HG03469 (cell line): ENCODE measurements around the gene ADTRP.

Experiments used
- ATAC-seq: cut with Tn5 transposase; IDR thresholded peaks from one replicate; pipeline ENCODE4 v1.9.1; 2021; ENCODE audit warnings: mild to moderate bottlenecking, moderate library complexity, moderate number of reproducible peaks; ENCODE audit not compliant: unreplicated experiment

Gene ADTRP

DNA sequence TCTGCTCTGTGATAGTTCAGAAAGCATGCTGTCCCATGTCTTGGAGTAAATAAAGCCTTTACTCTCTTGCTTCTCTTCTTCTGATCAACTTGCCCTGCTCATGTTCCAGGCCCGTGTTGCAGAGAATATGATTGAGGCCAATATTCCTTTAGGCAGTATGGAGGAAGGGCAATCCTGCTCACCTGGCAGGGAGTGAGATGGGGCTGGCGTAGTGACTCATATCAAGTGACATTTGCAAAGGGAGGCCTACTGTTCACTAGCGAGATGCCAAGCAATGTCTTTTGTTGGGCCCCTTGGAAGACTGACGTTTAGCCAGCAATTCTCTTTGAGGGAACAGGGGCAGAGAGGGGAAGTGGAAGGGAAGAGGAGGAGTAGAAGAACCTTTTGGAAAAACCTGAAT, 19.7 kb downstream of the ADTRP start:
- no peak for ATAC-seq

DNA sequence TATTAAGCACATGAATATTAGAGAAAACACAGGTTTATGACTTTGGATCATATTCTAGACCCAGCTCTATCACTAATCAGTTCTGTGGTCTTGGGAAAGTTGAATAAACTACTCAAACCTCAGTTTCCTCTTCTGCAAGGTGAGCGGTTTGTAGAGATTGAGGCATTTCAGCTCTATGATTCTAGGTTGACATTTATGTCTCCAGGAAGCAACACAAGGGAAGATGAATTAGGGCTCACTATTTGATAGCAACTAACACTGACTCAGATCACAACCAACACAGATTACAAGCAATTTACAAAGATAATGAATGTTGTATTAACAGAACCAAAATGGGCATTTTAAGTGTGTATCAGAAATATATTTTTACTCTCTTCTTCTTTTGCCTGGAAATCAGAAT, 21.9 kb downstream of the ADTRP start:
- no peak for ATAC-seq

DNA sequence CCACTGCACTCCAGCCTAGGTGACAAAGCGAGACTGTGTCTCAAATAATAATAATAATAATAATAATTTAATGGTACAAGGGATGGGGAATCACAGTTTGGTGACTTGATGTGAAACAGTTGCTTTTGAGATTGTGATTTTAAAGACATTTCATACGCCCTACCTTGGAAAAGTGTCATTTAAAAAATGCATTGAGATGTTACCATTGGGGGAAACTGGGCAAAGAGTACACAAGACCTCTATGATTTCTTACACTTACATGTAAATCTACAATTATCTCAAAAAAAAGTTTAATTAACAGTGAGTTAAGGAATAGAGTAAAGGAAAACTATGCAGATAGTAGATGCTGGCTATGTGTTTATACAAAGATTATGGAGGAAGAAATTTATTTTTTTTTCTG, 22.3 kb downstream of the ADTRP start:
- no peak for ATAC-seq

DNA sequence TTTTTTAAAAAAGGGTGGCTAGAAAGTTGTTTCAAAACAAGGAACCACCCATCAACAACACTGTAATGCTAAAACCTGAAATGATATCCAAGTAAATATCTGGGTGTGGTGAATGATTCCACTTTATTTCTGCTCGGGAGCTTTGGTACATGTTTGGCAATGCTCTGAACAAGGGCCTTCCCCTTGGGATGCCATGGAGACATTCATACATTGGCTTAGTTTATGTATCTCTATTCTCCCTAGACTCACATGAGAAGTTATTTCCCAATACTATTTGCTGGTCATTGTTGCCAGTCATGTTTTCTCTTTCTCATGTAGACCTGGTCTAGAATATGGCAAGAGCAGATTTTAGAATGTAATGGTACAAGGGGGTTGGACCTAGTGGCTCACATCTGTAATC, 22.9 kb downstream of the ADTRP start:
- ATAC-seq: no peak

DNA sequence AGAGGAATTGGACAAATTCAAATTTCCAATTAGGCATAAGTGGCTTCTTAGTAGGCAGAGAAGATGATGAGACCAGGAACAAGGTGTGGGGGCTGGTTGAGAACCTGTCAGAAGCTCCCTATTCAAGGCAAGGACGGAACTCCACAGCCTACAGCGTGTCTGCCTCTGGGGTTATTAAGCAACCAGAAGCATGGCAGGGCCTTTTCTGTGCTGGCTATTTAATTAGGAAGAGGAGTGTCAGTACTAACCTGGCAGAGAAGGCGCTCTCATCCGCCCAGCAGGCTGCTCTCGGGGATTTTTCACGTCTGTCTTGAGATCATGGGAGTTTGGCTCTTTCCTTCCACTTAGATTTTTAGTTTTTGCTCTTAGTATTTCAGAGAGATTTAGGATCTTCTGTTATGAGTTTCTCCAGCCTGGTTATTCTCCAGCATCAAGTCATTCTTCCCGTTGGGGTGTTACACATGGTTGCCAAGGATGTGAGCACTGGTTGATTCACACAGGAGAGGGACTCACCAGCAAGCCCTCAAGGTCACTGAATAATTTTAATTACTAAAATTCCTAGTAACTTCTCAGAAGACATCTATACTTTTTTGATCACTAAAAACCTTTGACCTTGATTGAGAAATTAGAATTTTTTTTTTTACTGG, 23.9 kb downstream of the ADTRP start:
- no peak for ATAC-seq

DNA sequence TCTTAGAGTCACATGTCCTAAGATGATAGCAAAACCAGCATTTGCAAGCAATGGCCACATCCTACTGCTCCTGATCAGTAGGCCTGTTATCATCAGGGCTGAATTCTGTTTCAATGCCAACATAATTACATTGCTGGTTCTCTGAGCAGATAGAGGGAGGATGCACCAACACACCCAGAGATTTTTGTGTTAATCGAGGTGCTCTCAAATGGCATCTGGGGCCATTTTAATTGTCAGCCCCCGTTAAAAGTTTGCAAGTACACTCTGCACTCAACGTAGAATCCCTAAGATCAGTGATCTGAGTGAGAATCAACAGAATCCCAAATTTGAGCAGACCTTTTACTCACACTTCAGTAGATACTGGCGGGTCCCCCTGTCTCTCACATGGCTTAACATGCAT, 24.8 kb downstream of the ADTRP start:
- no peak for ATAC-seq

DNA sequence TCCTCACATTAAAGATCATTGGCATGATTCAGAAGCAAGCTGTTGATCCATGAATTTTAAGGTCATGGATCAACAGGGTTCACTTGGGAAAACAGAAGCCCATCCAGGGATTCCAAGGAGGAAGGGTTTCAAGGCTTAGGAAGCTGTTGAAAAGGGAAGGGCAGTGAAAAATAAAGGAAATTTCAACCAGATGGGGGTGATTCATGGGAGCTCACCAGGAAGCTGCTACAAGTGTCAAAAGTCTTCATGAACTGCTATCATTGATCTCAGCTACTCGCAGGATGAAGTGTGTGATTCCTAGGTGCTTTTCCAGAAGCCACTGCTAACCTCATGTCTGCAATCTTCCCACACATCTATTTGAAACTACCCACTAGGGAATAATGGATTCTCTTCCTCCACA, 26.2 kb downstream of the ADTRP start:
- no peak for ATAC-seq

DNA sequence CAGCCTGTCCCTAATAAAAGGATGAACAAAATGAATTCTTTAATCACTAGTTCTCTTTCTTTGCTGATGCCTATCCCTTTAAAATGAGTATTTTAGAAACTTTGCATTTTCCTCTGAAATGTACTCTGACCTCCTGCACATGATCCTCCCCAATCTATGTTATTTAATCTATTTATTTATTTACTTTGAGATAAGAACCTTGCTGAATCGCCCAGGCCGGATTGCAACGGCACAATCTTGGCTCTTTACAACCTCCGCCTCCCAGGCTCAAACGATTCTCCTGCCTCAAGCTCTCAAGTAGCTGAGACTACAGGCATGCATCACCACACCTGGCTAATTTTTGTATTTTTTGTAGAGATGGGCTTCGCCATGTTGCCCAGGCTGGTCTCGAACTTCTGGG, 27.9 kb downstream of the ADTRP start:
- no peak for ATAC-seq

DNA sequence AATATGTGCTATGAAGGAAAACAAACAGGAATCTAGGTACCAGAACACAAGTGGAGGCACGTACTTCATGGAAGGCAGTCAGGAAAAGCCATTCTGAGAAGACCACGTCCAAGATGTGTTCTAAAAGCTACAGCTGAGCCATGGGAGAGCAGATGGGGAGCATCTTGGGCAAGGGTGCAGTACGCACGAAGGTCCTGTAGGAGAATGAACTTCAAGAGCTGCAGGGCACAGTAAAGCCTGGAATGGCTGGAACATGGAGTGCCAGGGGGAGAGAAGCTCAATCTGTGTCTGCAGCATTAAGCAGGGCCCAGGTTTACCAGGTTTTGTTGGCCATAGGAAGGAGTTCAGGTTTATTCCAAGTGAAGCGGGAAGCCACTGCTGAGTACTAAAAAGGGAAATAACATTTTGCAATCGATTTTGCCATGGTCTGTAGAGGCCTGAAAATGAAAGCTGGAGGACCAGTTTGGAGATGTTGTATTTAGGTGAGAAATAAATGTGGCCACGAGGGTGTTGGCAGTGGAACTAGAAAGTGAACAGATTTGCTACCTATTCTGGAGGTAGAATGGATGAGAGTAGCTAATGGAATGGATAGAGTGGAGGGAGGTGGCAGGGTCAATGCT, 29.9 kb downstream of the ADTRP start:
- ATAC-seq: no peak

DNA sequence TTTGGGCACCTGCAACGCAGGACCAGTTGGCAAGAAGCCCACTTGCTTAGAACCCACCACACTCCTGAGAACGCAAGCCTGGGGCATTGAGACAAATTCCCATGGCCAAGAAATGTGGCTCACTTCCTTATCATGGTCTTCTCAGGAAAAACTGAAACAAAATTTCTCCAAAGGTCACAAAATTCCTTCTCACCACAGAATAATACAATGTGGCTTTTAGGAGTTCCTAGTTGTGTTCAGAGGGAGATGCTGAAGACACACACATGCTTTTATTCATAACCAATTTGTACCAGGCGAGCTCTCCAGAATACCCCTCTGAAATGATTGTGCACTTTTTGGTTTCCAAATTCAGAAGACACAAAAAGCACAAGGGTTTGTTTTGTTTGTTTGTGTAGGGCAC, 31.6 kb downstream of the ADTRP start:
- ATAC-seq: no peak

DNA sequence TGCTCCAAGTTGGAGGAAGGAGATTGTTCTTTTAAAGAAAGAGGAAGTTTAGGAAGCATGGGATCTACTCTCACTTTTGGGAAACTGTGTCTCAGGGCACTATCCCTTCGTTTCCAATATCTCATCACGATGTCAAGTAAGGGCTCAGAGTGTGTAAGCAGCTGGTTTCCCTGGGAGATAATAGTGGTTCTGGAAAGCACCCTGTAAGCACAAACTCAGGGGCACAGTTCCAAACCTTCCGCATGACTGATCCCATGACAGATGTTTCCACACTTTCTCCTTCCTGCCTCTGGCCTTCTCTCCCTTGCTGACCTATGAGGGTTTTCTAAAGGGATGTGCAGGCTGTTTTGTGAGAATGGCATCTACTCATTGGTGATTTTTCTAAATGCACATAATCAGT, 33.9 kb downstream of the ADTRP start:
- no peak for ATAC-seq

DNA sequence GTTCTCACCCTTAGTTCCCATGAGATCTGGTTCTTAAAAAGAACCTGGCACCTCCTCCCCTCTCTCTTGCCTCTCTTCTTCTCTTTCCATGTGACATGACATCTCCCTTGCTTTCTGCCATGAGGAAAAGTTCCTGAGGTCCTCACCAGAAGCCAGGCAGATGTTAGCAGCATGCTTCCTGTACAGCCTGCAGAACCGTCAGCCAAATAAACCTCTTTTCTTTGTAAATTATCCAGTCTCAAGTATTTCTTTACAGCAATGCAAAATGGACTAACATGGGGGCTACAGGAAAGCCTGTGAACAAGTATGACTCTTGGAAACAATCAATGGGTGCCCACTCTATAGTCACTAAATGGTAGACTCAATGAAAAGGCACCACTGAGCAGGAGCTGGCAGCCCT, 34.5 kb downstream of the ADTRP start:
- ATAC-seq: no peak

DNA sequence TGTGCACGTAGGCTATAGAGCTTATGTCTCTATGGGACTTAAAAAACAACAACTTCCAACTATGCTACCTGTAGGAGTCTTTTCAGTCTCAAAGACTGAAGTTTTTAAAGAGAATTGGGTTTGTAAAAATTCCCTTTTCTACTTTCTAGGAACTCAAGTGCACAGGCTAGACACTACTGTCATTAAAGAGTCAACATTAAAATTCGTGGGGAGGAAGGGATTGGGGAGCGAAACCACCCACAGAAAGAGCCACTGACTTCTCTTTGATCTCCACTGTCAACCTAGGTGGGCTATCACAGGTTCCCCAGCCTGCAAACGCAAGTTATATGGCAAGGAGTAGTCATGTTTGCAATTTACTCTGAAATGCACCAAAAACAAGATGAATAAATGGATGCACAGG, 37.7 kb downstream of the ADTRP start:
- ATAC-seq: no peak

DNA sequence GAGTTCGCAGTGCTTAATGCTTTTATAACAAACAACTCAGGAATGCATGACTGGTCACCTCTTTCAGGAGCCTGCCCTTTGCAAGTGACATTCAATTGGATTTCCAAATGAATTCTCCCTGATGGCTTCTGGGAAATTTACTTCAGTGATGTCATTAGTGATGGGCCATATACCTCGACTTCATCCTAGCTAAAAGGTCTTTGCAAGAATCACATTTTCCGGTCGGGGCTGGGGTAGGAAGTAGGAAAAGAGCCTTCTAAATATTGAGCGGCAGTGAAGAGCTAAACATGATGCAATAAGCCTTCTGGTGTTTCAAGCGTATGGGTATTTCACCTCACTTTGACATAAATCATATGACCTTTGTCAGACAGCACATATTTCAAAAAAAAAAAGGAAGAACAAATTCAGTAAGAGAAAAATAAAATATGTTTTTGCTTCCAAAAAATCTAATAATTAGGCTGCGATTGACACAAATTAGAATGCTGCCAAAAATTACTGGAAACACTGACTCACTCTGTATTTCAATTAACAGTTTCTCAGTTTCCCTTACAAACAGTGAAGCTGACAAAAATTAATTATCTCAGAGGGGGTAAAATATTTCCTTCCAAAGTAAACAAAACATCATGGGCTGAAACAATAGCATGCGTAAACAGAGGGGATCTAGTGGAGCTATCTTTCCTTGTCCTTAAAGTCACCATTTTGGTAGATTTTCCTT, 39.8 kb downstream of the ADTRP start:
- ATAC-seq: no peak

DNA sequence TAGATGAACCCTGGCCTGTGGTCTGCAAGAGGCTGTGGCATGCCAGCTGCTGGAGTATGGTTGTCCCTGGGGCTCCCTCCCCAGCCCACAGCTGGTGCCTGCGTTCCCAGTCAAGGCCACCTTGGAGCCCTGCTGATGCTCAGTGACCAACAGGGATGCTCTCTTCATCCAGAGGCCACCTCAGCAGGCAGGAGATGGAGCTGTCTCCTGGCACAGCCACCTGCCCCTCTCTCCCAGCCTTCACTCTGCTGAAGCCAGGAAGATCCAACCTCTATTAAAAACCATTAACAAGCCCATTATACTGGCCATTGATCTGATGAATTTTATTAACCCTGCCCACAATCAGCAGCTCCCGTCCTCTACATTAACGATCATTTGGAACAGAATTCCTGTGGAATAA, 40.4 kb downstream of the ADTRP start:
- ATAC-seq: no peak

DNA sequence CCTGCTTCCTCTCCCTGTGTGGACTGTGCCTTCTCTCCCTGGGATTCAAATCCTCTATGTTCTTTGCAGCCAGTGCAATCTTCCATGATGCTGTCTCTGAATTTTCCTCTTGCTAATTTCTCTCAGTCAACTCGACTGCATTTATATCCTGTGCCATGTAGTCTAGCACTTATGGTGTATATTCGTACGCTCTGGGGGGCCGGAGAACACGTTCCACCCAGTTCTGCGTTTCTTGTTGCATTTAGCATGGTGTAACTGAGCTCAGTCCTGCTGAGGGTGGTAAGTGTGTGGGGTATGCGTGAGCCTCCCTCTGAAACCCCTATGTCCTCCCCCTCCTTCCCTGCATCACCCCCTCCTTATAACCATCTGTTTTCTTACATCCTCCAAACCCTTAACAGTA, 42.0 kb downstream of the ADTRP start:
- ATAC-seq: no peak

DNA sequence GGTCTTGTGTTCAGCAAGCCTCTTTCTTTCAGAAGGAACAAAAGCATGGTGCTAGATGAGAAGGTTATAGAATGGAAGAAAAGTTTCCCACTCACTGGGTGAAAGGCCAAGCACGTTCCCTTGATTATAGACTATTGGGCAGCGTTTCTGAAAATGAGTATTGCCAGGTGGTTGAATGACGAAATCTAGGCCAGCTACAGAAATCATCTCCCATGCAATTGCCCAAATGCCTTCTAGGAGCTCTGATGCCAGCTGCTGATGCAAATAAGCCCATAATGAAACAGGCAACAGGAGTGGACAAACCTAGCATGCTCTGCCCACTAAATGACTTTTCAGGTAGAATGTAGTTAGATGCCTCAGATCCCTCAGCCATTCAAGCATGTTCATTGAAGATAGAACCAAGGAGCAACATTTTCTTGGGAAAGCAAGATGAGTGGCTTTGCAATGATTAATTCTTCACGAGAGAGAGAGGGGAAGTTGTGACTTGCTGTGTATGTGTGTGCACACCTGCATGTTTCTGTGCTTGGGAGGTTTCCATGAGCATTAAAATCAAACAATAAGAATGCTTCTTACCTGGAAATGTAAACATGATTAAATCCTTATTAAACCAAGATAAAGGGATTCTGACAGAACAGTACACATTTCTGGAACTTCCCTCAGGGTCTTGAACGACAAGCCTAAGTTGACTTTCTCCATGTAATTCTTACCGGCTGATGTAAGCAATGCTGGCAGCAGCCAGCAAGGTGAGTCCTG, 43.6 kb downstream of the ADTRP start:
- no peak for ATAC-seq

DNA sequence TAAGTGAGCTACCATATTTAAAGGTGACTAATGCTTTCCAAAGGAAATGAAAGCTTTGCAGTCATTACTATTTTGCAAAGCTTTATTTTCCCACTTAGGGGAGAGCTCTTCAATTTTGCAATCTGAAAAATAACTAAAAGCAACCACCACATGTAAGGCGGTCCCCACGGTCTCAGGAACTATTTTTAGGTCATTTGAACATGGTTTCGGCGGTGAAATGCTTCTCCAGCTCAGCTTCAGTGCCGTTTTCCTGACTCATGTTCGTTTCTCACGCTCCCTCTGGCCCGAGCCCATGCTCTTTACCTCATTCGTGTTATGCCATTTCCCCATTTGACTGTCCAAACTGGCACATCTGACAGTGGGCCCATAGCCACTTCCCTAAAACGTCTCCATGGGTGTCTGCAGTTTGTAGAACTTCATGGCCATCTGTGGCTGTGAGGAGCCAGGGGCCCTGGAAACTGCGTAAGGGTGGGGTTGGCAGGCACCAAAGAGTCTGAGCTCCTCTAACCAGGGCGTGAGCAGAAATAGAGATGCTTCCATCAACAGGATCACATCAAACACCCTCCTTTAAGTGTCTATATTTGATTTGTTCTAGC, 46.5 kb downstream of the ADTRP start:
- ATAC-seq: peak; percentile 63

DNA sequence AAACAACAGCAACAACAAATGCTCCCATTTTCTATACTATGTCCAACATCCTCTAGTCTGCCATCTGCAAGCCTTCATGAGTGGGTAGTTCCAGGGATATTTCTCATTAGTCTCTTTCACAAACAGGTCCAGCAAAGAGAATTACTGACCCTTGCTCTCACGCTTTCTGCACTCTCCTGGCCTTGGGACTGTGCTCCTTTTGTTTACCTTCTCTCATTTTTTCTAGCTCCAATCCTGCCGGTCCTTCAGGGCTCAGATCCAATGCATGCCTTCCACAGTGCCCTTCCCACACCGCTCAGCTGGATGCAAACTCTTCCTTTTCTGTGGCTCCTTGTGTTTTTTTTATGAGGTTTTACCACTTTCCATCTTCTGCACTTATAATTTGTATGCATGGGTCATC, 47.2 kb downstream of the ADTRP start:
- no peak for ATAC-seq

DNA sequence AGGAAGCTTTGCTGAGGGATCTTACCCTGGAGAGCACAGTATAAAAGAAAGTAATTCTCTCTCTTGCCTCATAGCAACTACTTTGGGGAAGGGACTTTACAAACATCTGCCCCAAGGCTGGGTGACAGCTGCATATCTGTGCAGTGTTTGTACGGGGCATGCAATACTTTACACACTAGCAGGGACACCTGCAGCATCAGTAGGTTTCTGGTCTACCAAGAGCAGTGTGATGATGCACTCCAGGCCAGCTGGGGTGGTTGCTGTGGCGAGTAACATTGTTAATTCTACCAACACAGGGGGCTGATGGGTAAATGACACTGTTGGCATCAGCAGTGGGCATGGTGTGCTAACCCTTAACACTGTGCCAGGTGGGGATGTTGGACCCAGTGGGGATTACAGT, 48.0 kb downstream of the ADTRP start:
- no peak for ATAC-seq

DNA sequence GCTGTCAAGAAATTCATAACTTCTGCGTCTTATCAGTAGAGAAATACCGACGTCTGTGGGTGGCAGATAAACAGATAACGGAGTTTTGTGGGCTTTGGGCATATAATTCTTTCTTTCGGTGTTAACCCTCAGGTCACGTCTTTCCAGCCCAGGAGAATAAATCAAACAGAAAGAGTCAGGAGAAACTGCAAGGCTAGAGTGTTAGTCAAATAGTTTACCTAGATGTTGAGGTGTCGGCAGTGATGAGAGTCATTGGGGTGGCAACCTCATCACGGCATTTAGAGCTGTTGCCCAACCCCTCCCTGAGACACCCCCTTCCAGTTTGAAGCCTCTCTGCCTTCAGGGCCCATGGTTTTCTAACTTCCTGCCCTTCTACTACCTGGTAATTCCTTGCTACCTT, 49.5 kb downstream of the ADTRP start:
- no peak for ATAC-seq
